ENCODE measurements around the gene RAB3B.

- peak; percentile 90 for TF ChIP-seq POLR2AphosphoS5 (IDR thresholded peaks at IDR 0.05; ENCODE audit: borderline replicate concordance, low read depth, low read length)
- no peak for TF ChIP-seq FOXP2 (optimal IDR thresholded peaks at IDR 0.05; ENCODE audit: control extremely low read depth, extremely low read length, insufficient read depth)
These were observed 42.9 kb upstream of the RAB3B start, which contains the start of gene KTI12 for GRCh38 chr1:52033190-52034049.

Data from SK-N-MC (cell line).